DMS114 treated with DMSO at 0.1 percent for 48 hours (cell line): ENCODE results near the gene KRT35.

Experiments
- DNase-seq: peaks from one replicate; lab custom pipeline; 2025; ENCODE audit not compliant: unreplicated experiment; lab: John Stamatoyannopoulos, UW

Gene KRT35

DNA sequence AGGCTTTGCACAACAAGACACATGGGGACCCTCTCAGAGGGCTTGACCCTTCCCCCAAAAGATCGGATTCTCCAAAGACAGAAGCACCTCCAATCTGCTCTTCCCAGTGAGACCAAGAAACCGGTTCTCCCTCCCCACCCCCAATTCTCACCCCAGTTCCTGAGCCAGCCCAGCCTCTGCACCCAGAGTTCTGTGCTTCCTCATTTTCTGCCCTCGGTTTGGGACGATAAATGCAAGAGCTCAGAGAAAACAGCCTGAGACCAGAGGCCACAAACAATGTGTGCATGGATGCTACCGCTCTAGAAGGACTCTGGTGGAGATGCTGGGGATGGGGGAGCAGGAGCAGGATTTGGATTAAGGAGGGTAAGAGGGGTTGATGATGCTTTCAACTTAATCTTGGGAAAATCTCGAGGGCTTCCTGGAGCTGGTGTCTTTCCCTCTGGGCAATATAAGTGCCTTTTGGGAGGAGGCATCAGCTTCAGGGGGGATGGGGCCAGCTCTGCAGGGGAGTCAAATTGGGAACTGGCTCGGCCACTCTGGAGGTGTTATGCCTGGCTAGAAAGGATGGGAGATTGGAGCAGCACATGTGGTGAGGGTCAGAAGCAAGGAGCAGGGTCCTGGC is 31.7 kb upstream of the KRT35 start:
- no peak for DNase-seq

DNA sequence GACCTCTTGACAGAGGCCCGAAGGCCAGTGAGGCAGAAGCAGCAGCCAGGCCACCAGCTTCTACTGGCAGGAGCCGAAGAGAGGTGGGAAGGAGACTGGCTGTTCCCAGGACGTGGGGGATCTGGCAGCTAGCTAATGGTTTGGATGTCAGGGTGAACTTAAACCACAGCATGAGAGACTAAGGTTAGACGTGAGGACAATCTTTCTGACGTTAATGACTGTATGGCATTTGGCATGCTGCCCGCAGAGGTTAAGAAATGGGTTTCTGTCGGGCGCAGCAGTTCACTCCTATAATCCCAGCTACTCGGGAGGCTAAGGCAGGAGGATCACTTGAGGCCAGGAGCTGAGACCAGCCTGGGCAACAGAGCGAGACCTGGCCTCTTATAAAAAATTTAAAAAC is 30.8 kb upstream of the KRT35 start:
- no peak for DNase-seq

DNA sequence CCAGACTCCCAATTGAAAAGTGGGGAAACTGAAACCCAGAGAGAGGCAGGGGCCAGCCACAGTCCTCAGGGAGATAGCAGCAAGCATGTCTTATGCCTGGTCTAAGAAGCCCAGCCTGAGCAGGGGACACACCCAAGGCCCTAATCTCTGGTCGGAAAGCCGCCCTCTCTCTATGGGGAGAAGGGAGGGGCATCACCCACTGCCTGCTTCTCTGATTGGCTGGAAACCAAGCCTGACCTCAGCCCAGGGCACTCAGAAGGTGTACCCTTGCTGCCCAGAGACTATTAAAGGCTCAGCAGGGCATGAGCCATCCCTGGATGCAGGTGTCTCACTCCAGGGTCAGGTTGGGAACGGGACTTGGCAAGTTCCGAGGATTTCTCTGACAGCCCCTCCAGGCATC is 30.2 kb upstream of the KRT35 start:
- DNase-seq, result no peak

DNA sequence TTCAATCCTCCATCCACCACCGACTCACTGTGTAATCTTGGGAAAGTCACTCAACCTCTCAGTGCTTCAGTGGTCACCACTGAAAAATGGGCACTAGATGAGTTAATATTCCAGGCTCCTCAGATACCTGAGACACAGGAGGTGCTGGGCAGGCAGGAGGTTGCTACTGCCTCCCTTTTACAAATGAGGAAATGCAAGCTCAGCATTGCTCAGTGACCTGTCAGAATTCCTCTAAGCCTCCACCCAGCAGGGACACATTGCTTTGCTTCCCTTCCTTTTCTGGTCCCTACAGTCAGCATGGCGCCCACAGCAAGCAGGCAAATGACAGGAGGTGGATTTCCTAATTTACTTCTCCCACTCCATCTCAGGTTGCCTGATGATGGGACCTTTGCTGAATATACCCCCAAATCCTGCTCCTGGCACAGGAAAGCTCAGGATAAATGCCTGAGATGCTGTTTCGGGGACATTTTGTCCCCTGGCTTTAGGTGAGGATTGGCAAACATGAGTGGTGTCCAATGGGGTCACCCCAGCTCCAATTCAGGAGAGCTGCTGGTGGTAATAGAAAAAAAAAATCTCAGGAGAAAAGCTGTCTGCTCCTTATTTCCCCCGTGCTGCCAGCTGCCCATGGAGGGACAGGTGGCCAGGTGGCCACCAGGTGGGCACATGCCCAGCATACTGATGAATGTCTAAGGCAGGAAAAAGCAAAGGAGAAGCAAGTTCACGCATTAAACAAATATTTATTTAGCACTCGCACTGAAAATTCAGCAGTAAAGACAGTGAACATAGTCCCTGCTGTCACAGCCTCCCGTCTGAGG is 29.5 kb upstream of the KRT35 start:
- no peak for DNase-seq

DNA sequence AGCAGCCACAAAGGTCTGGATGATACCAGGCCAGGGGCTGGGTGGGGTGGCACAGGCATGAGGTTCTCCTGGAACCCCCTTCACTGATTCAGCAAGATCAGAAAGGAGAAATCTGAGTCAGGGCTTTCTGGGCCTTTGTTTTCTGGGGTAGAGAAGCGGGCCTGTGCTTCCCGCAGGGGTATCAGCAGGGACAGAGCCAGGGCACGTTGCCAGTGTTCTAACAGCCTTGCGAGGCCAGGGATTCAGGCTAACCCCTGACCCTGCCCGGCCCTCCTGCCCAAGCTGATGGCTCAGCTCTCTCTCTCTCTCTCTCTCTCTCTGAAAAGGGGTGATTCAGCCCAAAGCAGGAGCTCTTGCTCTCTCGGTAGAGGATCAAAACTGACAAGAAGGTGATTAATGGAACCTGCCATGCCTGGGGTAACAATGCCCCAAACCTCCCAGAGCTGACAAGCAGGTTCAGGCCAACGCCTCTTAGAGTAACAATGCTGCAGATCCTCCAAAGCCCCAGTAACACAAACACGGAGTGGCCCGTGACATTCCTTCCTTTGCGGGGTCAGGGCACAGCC is 26.4 kb upstream of the KRT35 start:
- DNase-seq, result no peak

DNA sequence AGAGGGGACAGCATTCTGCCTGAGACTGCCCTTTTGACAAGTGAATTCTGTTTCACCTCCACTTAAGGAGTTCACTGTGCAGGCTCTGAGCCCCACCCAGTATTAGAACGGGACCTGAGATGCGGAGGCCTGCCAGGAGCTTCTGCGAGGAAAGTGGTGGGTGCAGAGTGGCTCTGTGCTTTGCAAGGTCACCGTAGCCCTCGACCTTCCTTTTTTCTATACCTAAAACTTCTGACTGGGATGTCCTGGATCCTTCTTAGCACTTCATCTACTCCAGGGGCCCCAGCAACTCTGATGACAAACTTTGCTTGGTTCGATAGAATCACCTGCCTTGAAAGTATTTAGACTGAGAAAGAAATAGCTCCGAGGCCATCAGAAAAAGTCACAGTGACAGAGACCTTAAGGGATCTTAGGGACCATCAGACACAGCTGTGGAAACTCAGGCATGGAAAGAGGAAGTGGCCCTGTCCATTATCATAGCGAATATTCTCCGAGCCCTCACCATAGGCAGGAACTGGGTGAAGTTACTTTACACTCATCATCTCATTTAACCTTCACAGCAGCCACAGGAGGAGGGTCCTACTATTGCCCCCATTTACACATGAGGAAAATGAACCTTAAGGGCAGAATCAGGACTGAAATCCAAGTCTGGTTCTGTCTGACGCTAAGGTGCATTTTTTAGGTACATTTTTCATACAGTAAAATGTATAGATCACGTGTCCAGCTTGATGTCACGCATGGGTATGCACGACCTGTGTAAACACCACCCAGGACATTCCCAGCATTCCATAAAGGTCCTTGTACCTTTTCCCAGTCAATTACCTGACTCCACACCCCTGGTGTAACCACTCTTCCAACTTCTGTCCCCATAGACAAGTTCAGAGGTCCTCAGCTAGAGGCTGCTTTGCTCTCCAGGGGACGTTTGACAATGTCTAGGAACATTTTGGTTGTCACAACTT is 25.1 kb upstream of the KRT35 start:
- no peak for DNase-seq

DNA sequence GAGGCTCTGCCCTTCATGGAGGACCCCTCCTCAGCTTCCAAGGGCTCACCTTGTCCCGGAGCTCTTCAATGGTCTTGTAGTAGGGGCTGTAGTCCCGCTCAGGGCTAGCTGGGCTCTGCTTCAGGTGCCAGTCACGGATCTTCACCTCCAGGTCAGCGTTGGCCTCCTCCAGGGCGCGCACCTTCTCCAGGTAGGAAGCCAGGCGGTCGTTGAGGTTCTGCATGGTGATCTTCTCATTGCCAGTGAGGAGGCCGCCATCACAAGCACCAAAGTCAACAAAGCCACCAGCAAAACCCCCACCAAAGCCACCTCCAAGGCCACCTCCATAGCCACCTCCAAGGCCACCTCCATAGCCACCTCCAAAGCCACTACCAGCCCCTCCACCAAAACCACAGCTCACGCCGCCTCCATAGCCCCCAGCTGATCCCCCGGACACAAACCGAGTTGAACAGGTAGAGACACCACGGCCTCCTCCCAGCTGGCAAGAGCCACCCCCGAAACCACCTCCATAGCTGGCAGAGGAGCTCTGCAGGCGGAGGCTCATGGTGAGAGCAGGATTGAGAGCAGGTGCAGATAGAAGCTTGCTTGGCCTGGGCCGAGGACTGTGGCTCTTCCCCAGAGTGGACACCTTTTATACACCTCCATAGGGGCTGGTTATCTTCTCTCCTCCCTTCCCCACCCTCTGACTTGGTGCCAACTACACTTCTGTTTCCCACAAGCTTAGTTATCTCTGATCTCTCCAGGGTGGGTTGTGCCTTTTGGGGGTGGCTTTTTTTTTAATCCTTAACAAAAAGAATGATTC is 24.3 kb upstream of the KRT35 start, which contains the start of gene KRT13:
Gene KRT13, minus strand, starts transcription at position 606 of the 802 bp plus-strand sequence. Its CDS starts 62 bp downstream, at position 544.
- no peak for DNase-seq

DNA sequence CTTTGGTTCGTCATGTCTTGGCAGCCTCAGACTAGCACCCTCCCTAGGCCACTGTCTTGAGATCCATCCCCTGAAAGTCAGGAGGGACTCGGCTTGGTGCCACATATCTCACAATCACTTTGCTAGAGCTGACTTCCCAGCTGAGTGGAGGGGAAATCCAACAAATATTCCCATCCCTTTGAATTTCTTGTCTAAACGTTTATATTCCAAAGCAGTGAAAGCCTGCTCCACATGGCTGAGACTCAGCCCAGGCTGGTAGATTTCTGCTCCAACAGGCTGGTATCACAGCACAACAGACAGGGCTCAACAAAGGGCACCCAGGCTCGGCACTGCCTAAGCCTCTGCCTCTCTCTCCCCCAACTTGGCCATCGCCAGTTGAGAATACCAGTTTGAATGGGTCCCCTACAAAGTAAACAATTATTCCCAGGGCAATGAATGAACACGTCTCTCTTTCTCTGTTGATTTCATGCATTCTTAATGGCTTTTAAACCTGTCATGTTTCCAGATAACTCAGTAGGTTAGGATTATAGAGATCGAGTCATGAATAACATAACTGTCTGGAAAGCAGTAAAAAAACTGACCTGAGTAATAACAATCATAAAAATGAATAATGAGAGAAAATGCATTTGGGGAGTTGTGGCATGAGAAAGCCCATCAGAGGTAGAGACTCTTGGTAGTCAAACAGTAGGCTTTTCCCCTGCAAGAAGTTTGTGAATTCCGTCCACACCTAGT is 23.5 kb upstream of the KRT35 start:
- DNase-seq, result no peak

DNA sequence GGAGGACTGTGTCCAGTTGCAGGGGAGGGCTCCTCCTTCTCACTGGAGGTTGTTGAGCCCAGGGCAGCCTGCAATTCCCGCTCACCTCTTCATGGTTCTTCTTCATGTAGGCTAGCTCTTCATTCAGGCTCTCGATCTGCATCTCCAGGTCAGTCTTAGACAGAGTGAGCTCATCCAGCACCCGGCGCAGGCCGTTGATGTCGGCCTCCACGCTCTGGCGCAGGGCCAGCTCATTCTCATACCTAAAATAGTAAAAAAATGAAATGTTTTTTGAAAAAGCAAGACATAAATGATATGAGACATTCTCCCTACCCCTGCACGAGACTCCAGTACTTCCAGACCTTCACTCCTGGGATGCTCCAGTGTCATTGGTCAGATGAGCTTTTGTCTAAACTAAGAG is 22.3 kb upstream of the KRT35 start:
- no peak for DNase-seq

DNA sequence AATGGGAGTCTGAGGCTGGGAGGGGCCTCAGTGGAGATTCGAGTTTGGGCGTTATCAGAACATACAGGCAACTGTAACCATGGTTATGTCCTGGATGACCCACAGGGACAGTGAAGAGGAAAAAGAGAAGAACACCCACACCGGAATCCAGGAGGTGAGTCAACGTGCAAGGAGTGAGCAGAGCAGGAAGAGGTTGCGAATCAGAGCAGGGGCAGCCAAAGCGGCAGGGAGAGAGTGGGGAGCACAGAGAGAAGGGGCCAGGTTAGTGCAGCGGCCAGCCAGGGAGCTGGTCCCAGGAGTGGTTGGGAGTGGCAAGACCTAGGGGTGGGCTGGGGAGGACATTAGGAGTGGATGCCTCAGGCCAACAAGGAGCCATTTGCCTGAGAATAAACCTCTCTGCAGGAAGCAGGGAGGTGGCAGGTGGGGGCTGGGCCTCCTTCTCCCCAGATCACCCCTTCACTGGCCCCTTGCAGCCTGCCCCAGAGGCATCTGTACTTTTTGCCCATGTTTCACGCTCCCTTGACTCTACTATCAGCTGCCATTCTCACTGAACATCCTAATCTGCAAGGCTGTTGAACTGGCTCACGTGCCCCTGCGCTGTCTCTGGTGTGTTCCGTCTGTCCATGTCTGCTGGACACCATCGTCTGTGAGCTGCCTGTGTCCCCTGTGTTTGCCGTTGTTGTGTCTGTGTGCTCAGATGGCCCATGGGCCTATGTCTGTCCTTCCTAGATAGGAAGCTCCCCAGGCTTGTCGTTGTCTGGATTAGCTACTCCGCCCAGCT is 19.4 kb upstream of the KRT35 start:
- no peak for DNase-seq

DNA sequence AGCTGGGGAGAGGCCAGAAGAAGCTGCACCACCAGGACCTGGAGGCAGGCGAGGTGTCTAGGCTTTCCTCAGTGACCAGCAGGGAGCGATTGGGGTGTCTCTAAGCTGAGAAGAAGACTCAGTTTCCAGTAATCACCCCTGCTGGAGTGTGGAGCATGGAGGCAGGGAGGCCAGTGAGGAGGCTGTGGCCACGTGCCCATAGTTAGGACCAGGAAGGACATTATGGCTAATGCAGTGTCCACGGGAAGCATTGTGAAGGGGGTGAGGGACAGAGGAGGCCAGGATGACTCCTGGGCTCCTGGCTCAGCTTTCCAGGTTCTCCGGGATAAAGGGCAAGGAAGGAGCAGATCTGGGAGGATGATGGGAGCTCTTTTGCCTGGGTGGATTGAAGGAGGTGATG is 18.8 kb upstream of the KRT35 start:
- no peak for DNase-seq

DNA sequence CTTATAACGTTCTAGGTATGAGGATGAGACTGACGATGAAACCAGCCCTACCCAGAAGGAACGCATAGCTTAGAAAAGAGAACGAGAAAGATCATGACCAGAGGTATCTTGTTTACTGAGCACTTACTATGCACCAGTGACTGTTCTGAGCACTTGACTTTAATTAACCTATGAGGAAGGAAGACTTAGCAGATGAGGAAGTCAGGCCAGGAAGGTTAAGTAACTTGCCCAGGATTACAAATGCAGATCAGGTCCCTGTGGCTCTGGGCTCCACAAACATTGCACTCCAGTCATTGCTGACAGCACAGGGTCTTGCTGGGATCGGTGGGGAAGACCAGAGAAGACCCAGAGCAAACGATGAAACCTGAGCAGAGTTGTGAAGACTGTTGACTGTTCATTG is 17.3 kb upstream of the KRT35 start:
- no peak for DNase-seq

DNA sequence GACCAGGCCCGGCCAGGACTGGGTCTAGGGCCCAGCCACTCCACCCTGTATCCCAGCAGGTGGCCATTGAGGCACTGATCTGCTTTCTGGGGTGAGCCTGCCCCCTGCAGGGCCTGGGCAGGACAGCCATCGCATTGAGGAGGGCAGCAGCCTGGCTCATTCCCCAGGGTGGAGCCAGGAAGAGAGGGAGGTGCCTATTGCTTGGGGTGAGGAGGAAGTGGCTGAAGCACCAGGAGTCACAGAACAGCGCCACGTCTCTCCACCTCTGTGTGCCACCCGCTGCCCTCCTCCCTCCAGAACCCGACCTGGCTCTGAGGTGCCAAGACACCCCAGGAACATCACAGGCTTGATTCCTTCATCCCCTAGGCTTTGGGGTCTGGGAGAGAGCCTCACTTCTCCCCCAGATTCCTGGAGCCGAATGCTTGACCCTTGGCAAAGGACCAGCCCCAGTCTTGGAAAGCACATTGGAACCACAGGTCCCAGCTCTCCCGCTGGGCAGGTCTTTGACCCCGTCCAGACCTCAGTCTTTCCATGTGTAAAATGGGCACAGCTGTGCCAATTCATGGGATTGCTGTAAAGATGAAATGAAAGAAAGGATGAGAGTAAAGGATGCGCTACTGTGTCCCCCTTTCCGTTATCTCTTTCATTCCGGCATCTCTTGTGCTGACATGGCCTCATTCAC is 16.0 kb upstream of the KRT35 start:
- DNase-seq, result peak; percentile 16

DNA sequence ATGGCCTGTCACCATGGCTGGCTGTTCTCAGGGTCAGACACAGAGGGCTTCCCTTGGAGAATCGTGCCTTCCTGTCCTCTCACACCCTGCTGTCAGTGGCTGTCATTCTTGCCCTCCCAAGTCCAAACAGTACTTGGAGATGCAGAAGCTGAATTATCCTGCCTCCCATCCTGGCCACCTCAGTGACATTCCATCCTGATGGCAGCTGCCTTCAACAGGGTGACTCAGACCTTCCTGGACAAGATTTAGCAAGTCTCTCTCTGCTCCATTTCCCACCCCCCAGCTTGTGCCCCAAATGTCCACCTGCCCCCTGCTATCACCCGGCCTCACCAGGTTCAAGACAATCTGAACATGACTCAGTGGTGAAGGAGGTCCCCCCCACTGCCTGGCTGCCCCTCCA is 13.6 kb upstream of the KRT35 start:
- no peak for DNase-seq

DNA sequence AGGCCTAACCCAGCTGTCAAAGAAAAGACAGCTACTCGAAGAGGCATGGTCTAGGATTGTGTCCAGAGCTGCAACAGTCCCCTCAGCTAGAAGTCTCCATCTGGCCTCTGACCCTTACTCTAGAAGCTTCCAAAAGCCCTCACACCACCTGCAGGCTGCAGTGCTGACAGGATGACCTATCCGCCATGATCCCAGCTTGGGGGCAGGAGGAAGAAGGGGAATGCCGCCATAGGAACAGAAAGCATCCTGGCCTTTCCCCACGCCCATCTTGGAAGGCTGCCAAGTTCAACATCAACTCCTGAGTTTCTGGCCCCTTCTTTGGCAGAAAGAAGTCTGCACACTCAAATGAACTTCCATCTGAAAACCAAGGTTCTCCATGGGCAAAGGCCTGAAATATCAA is 11.8 kb upstream of the KRT35 start:
- DNase-seq, result no peak

DNA sequence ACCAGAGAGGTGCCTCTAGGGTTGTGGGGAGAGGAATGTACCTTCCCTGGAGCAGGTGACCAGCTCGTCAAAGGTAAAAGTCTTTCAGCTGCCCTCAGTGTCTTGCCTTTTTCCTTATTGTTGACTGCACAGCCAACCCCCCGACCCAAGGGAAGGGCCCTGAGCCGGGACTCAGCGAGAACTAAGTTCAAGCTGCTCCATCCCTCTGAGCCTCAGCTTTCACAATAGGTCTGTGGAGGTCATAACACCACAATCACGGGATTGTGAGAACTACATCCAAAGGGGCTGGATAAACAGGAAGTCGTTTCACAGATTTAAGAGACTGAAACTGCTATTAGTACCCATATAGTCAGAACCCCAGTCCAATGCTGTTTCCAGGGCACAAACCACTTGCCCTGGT is 11.4 kb upstream of the KRT35 start:
- DNase-seq, result no peak

DNA sequence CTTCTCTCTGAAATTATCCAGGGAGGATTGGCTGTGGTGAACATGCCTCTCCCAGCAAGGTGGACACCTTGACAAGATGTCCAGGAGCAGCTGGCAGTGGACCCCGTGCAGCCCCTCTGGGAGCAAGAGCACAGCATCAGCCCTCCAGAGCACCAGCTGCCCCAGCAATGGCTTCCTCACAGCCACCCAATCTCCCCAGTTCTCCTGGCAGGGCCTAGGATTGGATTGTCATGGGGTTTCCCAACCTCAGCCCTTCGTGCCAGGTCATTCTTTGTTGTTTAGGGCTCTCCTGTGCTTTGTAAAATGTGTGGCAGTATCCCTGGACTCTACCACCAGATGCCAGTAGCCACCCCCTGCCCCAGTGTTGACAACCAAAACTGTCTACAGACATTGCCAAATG is 10.5 kb upstream of the KRT35 start:
- DNase-seq, result no peak
